H9 (cell line): ENCODE results near the gene BMERB1. TPM values are rescaled to one million over a fixed set of nuclear protein-coding genes. Genes with fewer than 3 reads are reported as not detected.

Source experiments
- DNase-seq: peaks from one replicate; pipeline ENCODE4 v3.0.0-alpha.2; 2017
- H2AFZ ChIP-seq: one replicate; pipeline ENCODE4 v1.6.1; 2013; ENCODE audit warnings: mild to moderate bottlenecking, low read length, control low read depth, moderate library complexity
- H2AK5ac ChIP-seq: 2 replicates; pipeline ENCODE4 v1.6.1; 2013; ENCODE audit warnings: low read length, control low read depth, mixed read lengths; ENCODE audit not compliant: insufficient read length
- H2BK120ac ChIP-seq: one replicate; pipeline ENCODE4 v1.6.1; 2013; ENCODE audit warnings: low read depth, mild to moderate bottlenecking, low read length, control low read depth, inconsistent platforms; ENCODE audit not compliant: poor library complexity, severe bottlenecking
- H2BK12ac ChIP-seq: 2 replicates; pipeline ENCODE4 v1.6.1; 2013; ENCODE audit warnings: low read length, control low read depth, mixed read lengths, low read depth; ENCODE audit not compliant: insufficient read length
- H2BK15ac ChIP-seq: 2 replicates; pipeline ENCODE4 v1.6.1; 2013; ENCODE audit warnings: low read depth, low read length, control low read depth
- H2BK20ac ChIP-seq: one replicate; pipeline ENCODE4 v1.6.1; 2013; ENCODE audit warnings: low read depth, mild to moderate bottlenecking, low read length, control low read depth, inconsistent platforms; ENCODE audit not compliant: poor library complexity, severe bottlenecking
- H2BK5ac ChIP-seq: 2 replicates; pipeline ENCODE4 v1.6.1; 2013; ENCODE audit warnings: low read length, control low read depth, mixed read lengths; ENCODE audit not compliant: insufficient read length
- H3K14ac ChIP-seq: 2 replicates; pipeline ENCODE4 v1.6.1; 2013; ENCODE audit warnings: low read length, control low read depth; ENCODE audit not compliant: insufficient read depth
- H3K18ac ChIP-seq: 2 replicates; pipeline ENCODE4 v1.6.1; 2013; ENCODE audit warnings: low read depth, mild to moderate bottlenecking, mixed read lengths, low read length, control low read depth; ENCODE audit not compliant: insufficient read length
- H3K23ac ChIP-seq: 2 replicates; pipeline ENCODE4 v1.6.1; 2013; ENCODE audit warnings: low read length, control low read depth, mixed read lengths, low read depth; ENCODE audit not compliant: insufficient read length
- H3K23me2 ChIP-seq: 2 replicates; pipeline ENCODE4 v1.6.1; 2013; ENCODE audit warnings: low read depth, mild to moderate bottlenecking, mixed read lengths, low read length, control low read depth; ENCODE audit not compliant: insufficient read length, poor library complexity, severe bottlenecking
- H3K27ac ChIP-seq: 2 replicates; pipeline ENCODE4 v1.5.1; 2013; ENCODE audit warnings: low read length, control low read depth, mixed read lengths, low read depth; ENCODE audit not compliant: insufficient read length
- H3K27me3 ChIP-seq: 2 replicates; pipeline ENCODE4 v1.6.1; 2013; ENCODE audit warnings: low read length, control low read depth, inconsistent platforms; ENCODE audit not compliant: insufficient read depth
- H3K4ac ChIP-seq: 2 replicates; pipeline ENCODE4 v1.6.1; 2013; ENCODE audit warnings: low read depth, mild to moderate bottlenecking, control low read depth, inconsistent platforms, low read length, moderate library complexity
- H3K4me1 ChIP-seq: 2 replicates; pipeline ENCODE4 v1.6.1; 2013; ENCODE audit warnings: low read length, control low read depth, inconsistent platforms; ENCODE audit not compliant: insufficient read depth
- H3K4me2 ChIP-seq: 2 replicates; pipeline ENCODE4 v1.6.1; 2013; ENCODE audit warnings: low read length, control low read depth, mixed read lengths; ENCODE audit not compliant: insufficient read length, insufficient read depth
- H3K56ac ChIP-seq: 2 replicates; pipeline ENCODE4 v1.6.1; 2013; ENCODE audit warnings: low read depth, mild to moderate bottlenecking, mixed read lengths, low read length, control low read depth; ENCODE audit not compliant: insufficient read length
- H3K79me1 ChIP-seq: 2 replicates; pipeline ENCODE4 v1.6.1; 2013; ENCODE audit warnings: low read depth, mild to moderate bottlenecking, moderate library complexity, low read length, control low read depth, inconsistent platforms; ENCODE audit not compliant: insufficient read depth, poor library complexity, severe bottlenecking
- H3K79me2 ChIP-seq: 2 replicates; pipeline ENCODE4 v1.6.1; 2013; ENCODE audit warnings: low read length, control low read depth, inconsistent platforms; ENCODE audit not compliant: insufficient read depth
- H3K9ac ChIP-seq: 2 replicates; pipeline ENCODE4 v1.6.1; 2013; ENCODE audit warnings: low read length, control low read depth, mixed read lengths; ENCODE audit not compliant: insufficient read length; ENCODE audit errors: extremely low read depth
- H3K9me3 ChIP-seq: one replicate; pipeline ENCODE4 v1.6.1; 2013; ENCODE audit warnings: low read depth, low read length, inconsistent platforms; ENCODE audit not compliant: control insufficient read depth
- H3T11ph ChIP-seq: one replicate; pipeline ENCODE4 v1.6.1; 2013; ENCODE audit warnings: mild to moderate bottlenecking, low read length, control low read depth, inconsistent platforms
- H4K20me1 ChIP-seq: one replicate; pipeline ENCODE4 v1.6.1; 2013; ENCODE audit not compliant: control insufficient read depth, insufficient read length, insufficient read depth
- H4K5ac ChIP-seq: 2 replicates; pipeline ENCODE4 v1.6.1; 2013; ENCODE audit warnings: low read depth, mild to moderate bottlenecking, mixed read lengths, low read length, control low read depth; ENCODE audit not compliant: insufficient read length
- H4K8ac ChIP-seq: replicated peaks from 2 replicates; pipeline ENCODE4 v1.6.1; 2013; ENCODE audit warnings: low read length, control low read depth, mixed read lengths, low read depth; ENCODE audit not compliant: insufficient read length
- H4K91ac ChIP-seq: 2 replicates; pipeline ENCODE4 v1.6.1; 2013; ENCODE audit warnings: low read depth, mild to moderate bottlenecking, moderate library complexity, mixed read lengths, low read length, control low read depth; ENCODE audit not compliant: insufficient read length
- H3K27ac Mint-ChIP-seq, 3 experiments: 2 replicates in 2 of 3; 3 replicates in 1 of 3; pipeline ENCODE4 v1.8.0; 2020 to 2021; ENCODE audit warnings: mixed read lengths in 3 of 3, mild to moderate bottlenecking in 1 of 3, moderate library complexity in 1 of 3
- H3K27me3 Mint-ChIP-seq: 2 replicates; pipeline ENCODE4 v1.8.0; 2021; ENCODE audit warnings: low read depth, mild to moderate bottlenecking, moderate library complexity, mixed read lengths
- H3K36me3 Mint-ChIP-seq, 3 experiments: 2 replicates in 2 of 3; 3 replicates in 1 of 3; pipeline ENCODE4 v1.8.0; 2020 to 2021; ENCODE audit warnings: low read depth in 3 of 3, mixed read lengths in 3 of 3; ENCODE audit not compliant: insufficient read depth in 1 of 3
- H3K4me1 Mint-ChIP-seq, 2 experiments: 2 replicates each; pipeline ENCODE4 v1.8.0; 2020; ENCODE audit warnings: mixed read lengths in 2 of 2
- H3K4me3 Mint-ChIP-seq, 2 experiments: 2 replicates in 1 of 2; 3 replicates in 1 of 2; pipeline ENCODE4 v1.8.0; 2020 to 2021; ENCODE audit warnings: mild to moderate bottlenecking in 2 of 2, mixed read lengths in 2 of 2, moderate library complexity in 1 of 2
- H3K9me3 Mint-ChIP-seq, 2 experiments: 2 replicates in 1 of 2; 3 replicates in 1 of 2; pipeline ENCODE4 v1.8.0; 2020; ENCODE audit warnings: mild to moderate bottlenecking in 2 of 2, mixed read lengths in 2 of 2, moderate library complexity in 1 of 2
- CTCF ChIP-seq: fragments of 200-600 bp; sonication (generic); conservative IDR thresholded peaks from 3 replicates; pipeline ENCODE4 v1.8.0; 2021; ENCODE audit warnings: antibody characterized with exemption, mild to moderate bottlenecking
- WGBS: extraction: QIAGEN DNeasy Blood & Tissue Kit; methylation state at CpG from one replicate; pipeline ENCODE4 v1.1.7; 2013; ENCODE audit warnings: missing lambda C conversion rate, low lambda C conversion rate, mixed read lengths; ENCODE audit not compliant: insufficient read length; ENCODE audit errors: extremely low coverage; 5-methylcytosine and 5-hydroxymethylcytosine counted together
- total RNA-seq: library from RNA; stranded (reverse); gene quantifications from 2 replicates; pipeline ENCODE4 v1.2.1, GENCODE V29; 2021

BMERB1 gene
- total RNA-seq, 1 experiment from 2014 or later = 19.5 TPM

- no peaks in the 10 kb centered on the region for H3K4me1 Mint-ChIP-seq
- peak overlapping the region in 2 of 3 experiments; percentile 32 to 63; a peak in 2 of 7 replicates for H3K27ac Mint-ChIP-seq
- peaks cover 24 to 83% (median 66%) of the 10 kb centered on the region in 3 experiments; a peak in 6 of 7 replicates for H3K36me3 Mint-ChIP-seq
Measured at GRCh38 chr16:15613676-15614075, 179.3 kb downstream of the BMERB1 start.

More at GRCh38 chr16:15613676-15614075, 179.3 kb downstream of the BMERB1 start:
- no peaks in the 10 kb centered on the region for H3K27me3 ChIP-seq
- H3K4ac ChIP-seq = no peak overlapping the region
- no peak overlapping the region for H2BK12ac ChIP-seq
- H3K4me2 ChIP-seq = no peak overlapping the region
- H3K9me3 ChIP-seq = no peaks in the 10 kb centered on the region
- no peaks in the 10 kb centered on the region for H3K27me3 Mint-ChIP-seq
- H3K56ac ChIP-seq = no peak overlapping the region
- H2BK120ac ChIP-seq = no peak overlapping the region
- H4K8ac ChIP-seq = no peak overlapping the region
- no peaks in the 10 kb centered on the region for H3K23me2 ChIP-seq
- no peak for DNase-seq
- H2AK5ac ChIP-seq = no peak overlapping the region
- H3K27ac ChIP-seq = no peak overlapping the region
- no peak overlapping the region for H3K4me3 Mint-ChIP-seq
- WGBS = no CpG with 5 or more reads among the region's 4 CpGs
- H3K79me2 ChIP-seq = no peaks in the 10 kb centered on the region
- TF ChIP-seq CTCF = no peak
- no peak overlapping the region for H2BK5ac ChIP-seq
- no peak overlapping the region for H3K14ac ChIP-seq
- no peak overlapping the region for H2AFZ ChIP-seq
- no peak overlapping the region for H4K91ac ChIP-seq
- no peaks in the 10 kb centered on the region for H3K79me1 ChIP-seq
- H3K23ac ChIP-seq = no peak overlapping the region
- H3K9ac ChIP-seq = no peak overlapping the region
- no peaks in the 10 kb centered on the region for H3K9me3 Mint-ChIP-seq
- H4K20me1 ChIP-seq = no peaks in the 10 kb centered on the region
- H3T11ph ChIP-seq = no peak overlapping the region
- no peak overlapping the region for H2BK15ac ChIP-seq
- no peaks in the 10 kb centered on the region for H3K4me1 ChIP-seq
- no peak overlapping the region for H2BK20ac ChIP-seq
- H4K5ac ChIP-seq = no peak overlapping the region
- H3K18ac ChIP-seq = no peak overlapping the region
